GM12878 (cell line): Measurements from ENCODE around the gene EHMT2. TPM values are rescaled to one million over a fixed set of nuclear protein-coding genes. Genes with fewer than 3 reads are reported as not detected.

Source experiments
- CBX5 ChIP-seq: sonication (generic); IDR thresholded peaks from 2 replicates; pipeline ENCODE4 v1.6.1; 2016; ENCODE audit warnings: low read depth, moderate library complexity, mild to moderate bottlenecking, inconsistent platforms
- GABPA ChIP-seq: IDR thresholded peaks from 2 replicates; pipeline ENCODE4 v1.6.1; 2014; ENCODE audit warnings: antibody characterized with exemption, low read depth, mild to moderate bottlenecking, inconsistent platforms
- IRF4 ChIP-seq: IDR thresholded peaks from 2 replicates; pipeline ENCODE4 v1.6.1; 2011; ENCODE audit warnings: low read depth, low read length
- MXI1 ChIP-seq: fragments of 150-350 bp; IDR thresholded peaks from 2 replicates; pipeline ENCODE4 v1.6.1; 2011; ENCODE audit warnings: low read depth, mild to moderate bottlenecking, inconsistent platforms, low read length, improper control_type of control experiment
- RELA ChIP-seq: fragments of 450-650 bp; IDR thresholded peaks from 2 replicates; pipeline ENCODE4 v1.8.0; 2014; ENCODE audit warnings: borderline replicate concordance; ENCODE audit not compliant: partially characterized antibody
- SIN3A ChIP-seq: IDR thresholded peaks from 2 replicates; pipeline ENCODE4 v1.6.1; 2012; ENCODE audit warnings: low read depth, low read length, improper control_type of control experiment
- SUPT20H ChIP-seq: IDR thresholded peaks from 2 replicates; pipeline ENCODE4 v1.6.1; 2011; ENCODE audit warnings: low read depth, mild to moderate bottlenecking, low read length, moderate library complexity, borderline replicate concordance; ENCODE audit not compliant: control insufficient read depth
- SUZ12 ChIP-seq: fragments of 200-600 bp; sonication (generic); IDR thresholded peaks from one replicate; pipeline ENCODE4 v1.6.1; 2018; ENCODE audit warnings: antibody characterized with exemption, mild to moderate bottlenecking; ENCODE audit not compliant: unreplicated experiment
- TARDBP ChIP-seq: IDR thresholded peaks from 2 replicates; pipeline ENCODE4 v1.6.1; 2016; ENCODE audit warnings: borderline replicate concordance
- ZNF384 ChIP-seq: IDR thresholded peaks from 2 replicates; pipeline ENCODE4 v1.6.1; 2012; ENCODE audit warnings: low read depth, mild to moderate bottlenecking, low read length, improper control_type of control experiment, borderline replicate concordance
- polyA plus RNA-seq, 11 experiments: library from polyadenylated mRNA; depleted of rRNA in 4 of 11; unstranded in 6 of 11; stranded (reverse) in 5 of 11; fragments of >200 nt; fragmentation: Nextera tagmentation in 4 of 11; fragmentation: Illumina TruSeq in 1 of 11; extraction: Ambion mirVana in 4 of 11; extraction: Trizol in 1 of 11; gene quantifications; 1 replicate in 1 of 11; 2 replicates in 10 of 11; pipeline versions ENCODE4 v1.2.1 to v1.2.3, GENCODE V29; 2011 to 2016; ENCODE audit warnings: inconsistent platforms in 2 of 11, missing spikeins in 2 of 11, low read depth in 1 of 11
- total RNA-seq, 4 experiments: library from RNA; depleted of rRNA in 3 of 4; stranded (reverse); fragments of >200 nt in 3 of 4; fragmentation: Illumina TruSeq in 1 of 4; extraction: Trizol in 1 of 4; gene quantifications; 2 replicates each; pipeline versions ENCODE4 v1.2.1 to v1.2.3, GENCODE V29; 2013 to 2021
- TF ChIP-seq, protein P1 (sequence below): fragments of 450-650 bp; IDR thresholded peaks from 2 replicates; pipeline ENCODE4 v1.6.1; 2017; ENCODE audit warnings: mild to moderate bottlenecking, moderate library complexity
- TF ChIP-seq, protein P2 (sequence below): IDR thresholded peaks from 2 replicates; pipeline ENCODE4 v1.6.1; 2012; ENCODE audit warnings: improper control_type of control experiment, low read depth, low read length; ENCODE audit not compliant: insufficient replicate concordance
- TF ChIP-seq, protein P3 (sequence below): IDR thresholded peaks from 2 replicates; pipeline ENCODE4 v1.6.1; 2011; ENCODE audit warnings: borderline replicate concordance, low read depth, mild to moderate bottlenecking, moderate library complexity, mixed read lengths, low read length; ENCODE audit not compliant: insufficient read depth; ENCODE audit errors: extremely low read length
- TF ChIP-seq, protein P4 (sequence below): fragments of 450-650 bp; formaldehyde crosslinking; IDR thresholded peaks from 2 replicates; pipeline ENCODE4 v1.4.0; 2022; ENCODE audit warnings: mild to moderate bottlenecking, moderate library complexity

EHMT2 gene
- total and polyA plus RNA-seq, 10 of the 15 experiments (the other 5 are each of a cell fraction or from before 2014, with no cell fraction given), result 1.7 to 53.2 (median 36.3) TPM

GRCh38 chr6:31862344-31863235 is 34.9 kb downstream of the EHMT2 start, which contains the start of gene NEU1 (continued):
- TF ChIP-seq, protein P1, sequence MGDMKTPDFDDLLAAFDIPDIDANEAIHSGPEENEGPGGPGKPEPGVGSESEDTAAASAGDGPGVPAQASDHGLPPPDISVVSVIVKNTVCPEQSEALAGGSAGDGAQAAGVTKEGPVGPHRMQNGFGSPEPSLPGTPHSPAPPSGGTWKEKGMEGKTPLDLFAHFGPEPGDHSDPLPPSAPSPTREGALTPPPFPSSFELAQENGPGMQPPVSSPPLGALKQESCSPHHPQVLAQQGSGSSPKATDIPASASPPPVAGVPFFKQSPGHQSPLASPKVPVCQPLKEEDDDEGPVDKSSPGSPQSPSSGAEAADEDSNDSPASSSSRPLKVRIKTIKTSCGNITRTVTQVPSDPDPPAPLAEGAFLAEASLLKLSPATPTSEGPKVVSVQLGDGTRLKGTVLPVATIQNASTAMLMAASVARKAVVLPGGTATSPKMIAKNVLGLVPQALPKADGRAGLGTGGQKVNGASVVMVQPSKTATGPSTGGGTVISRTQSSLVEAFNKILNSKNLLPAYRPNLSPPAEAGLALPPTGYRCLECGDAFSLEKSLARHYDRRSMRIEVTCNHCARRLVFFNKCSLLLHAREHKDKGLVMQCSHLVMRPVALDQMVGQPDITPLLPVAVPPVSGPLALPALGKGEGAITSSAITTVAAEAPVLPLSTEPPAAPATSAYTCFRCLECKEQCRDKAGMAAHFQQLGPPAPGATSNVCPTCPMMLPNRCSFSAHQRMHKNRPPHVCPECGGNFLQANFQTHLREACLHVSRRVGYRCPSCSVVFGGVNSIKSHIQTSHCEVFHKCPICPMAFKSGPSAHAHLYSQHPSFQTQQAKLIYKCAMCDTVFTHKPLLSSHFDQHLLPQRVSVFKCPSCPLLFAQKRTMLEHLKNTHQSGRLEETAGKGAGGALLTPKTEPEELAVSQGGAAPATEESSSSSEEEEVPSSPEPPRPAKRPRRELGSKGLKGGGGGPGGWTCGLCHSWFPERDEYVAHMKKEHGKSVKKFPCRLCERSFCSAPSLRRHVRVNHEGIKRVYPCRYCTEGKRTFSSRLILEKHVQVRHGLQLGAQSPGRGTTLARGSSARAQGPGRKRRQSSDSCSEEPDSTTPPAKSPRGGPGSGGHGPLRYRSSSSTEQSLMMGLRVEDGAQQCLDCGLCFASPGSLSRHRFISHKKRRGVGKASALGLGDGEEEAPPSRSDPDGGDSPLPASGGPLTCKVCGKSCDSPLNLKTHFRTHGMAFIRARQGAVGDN, result peak; percentile 74
- TF ChIP-seq GABPA, result no peak
- no peak for TF ChIP-seq IRF4
- TF ChIP-seq CBX5, result no peak
- peak; percentile 87 for TF ChIP-seq MXI1
- peak; percentile 56 for TF ChIP-seq RELA
- peak; percentile 95 for TF ChIP-seq SIN3A
- TF ChIP-seq SUZ12, result no peak
- TF ChIP-seq ZNF384, result 0 out of 2 replicates have a peak, but pooled peaks have one; percentile 44
- TF ChIP-seq, protein P2, sequence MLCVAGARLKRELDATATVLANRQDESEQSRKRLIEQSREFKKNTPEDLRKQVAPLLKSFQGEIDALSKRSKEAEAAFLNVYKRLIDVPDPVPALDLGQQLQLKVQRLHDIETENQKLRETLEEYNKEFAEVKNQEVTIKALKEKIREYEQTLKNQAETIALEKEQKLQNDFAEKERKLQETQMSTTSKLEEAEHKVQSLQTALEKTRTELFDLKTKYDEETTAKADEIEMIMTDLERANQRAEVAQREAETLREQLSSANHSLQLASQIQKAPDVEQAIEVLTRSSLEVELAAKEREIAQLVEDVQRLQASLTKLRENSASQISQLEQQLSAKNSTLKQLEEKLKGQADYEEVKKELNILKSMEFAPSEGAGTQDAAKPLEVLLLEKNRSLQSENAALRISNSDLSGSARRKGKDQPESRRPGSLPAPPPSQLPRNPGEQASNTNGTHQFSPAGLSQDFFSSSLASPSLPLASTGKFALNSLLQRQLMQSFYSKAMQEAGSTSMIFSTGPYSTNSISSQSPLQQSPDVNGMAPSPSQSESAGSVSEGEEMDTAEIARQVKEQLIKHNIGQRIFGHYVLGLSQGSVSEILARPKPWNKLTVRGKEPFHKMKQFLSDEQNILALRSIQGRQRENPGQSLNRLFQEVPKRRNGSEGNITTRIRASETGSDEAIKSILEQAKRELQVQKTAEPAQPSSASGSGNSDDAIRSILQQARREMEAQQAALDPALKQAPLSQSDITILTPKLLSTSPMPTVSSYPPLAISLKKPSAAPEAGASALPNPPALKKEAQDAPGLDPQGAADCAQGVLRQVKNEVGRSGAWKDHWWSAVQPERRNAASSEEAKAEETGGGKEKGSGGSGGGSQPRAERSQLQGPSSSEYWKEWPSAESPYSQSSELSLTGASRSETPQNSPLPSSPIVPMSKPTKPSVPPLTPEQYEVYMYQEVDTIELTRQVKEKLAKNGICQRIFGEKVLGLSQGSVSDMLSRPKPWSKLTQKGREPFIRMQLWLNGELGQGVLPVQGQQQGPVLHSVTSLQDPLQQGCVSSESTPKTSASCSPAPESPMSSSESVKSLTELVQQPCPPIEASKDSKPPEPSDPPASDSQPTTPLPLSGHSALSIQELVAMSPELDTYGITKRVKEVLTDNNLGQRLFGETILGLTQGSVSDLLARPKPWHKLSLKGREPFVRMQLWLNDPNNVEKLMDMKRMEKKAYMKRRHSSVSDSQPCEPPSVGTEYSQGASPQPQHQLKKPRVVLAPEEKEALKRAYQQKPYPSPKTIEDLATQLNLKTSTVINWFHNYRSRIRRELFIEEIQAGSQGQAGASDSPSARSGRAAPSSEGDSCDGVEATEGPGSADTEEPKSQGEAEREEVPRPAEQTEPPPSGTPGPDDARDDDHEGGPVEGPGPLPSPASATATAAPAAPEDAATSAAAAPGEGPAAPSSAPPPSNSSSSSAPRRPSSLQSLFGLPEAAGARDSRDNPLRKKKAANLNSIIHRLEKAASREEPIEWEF, result no peak
- no peak for TF ChIP-seq SUPT20H
- TF ChIP-seq, protein P3, sequence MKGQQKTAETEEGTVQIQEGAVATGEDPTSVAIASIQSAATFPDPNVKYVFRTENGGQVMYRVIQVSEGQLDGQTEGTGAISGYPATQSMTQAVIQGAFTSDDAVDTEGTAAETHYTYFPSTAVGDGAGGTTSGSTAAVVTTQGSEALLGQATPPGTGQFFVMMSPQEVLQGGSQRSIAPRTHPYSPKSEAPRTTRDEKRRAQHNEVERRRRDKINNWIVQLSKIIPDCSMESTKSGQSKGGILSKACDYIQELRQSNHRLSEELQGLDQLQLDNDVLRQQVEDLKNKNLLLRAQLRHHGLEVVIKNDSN, result peak; percentile 92
- no peak for TF ChIP-seq TARDBP
- TF ChIP-seq, protein P4, sequence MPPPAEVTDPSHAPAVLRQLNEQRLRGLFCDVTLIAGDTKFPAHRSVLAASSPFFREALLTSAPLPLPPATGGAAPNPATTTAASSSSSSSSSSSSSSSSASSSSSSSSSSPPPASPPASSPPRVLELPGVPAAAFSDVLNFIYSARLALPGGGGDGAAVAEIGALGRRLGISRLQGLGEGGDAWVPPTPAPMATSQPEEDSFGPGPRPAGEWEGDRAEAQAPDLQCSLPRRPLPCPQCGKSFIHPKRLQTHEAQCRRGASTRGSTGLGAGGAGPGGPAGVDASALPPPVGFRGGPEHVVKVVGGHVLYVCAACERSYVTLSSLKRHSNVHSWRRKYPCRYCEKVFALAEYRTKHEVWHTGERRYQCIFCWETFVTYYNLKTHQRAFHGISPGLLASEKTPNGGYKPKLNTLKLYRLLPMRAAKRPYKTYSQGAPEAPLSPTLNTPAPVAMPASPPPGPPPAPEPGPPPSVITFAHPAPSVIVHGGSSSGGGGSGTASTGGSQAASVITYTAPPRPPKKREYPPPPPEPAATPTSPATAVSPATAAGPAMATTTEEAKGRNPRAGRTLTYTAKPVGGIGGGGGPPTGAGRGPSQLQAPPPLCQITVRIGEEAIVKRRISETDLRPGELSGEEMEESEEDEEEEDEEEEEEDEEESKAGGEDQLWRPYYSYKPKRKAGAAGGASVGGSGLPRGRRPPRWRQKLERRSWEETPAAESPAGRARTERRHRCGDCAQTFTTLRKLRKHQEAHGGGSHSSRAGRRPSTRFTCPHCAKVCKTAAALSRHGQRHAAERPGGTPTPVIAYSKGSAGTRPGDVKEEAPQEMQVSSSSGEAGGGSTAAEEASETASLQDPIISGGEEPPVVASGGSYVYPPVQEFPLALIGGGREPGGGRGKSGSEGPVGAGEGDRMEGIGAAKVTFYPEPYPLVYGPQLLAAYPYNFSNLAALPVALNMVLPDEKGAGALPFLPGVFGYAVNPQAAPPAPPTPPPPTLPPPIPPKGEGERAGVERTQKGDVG (CRISPR knock-in tag), result 0 out of 2 replicates have a peak, but pooled peaks have one; percentile 60
